Calu3 (cell line): ENCODE data around the gene FRAS1. TPM values are rescaled to one million over a fixed set of nuclear protein-coding genes. Genes with fewer than 3 reads are reported as not detected.
A peak's percentile ranks its signal among the peaks of the same experiment; 100 is the strongest.
"Not testable (repeated sequence)": the region's sequence is repeated elsewhere in the genome, so short reads cannot be mapped to it uniquely, and the experiment has no call there.

ENCODE experiments used
- BruUV-seq: library from RNA; stranded (reverse); fragments of 400-500 nt; replicated peaks from 2 replicates; lab custom pipeline; 2021; lab: Mats Ljungman, UMichigan
- CTCF ChIA-PET: fragments of 300-600 bp; sonication (Branson Sonifier 250); formaldehyde crosslinking; loops from one replicate; lab custom pipeline; 2022; ENCODE audit warnings: antibody characterized with exemption; lab: Charles Lee
- DNase-seq: peaks from one replicate; pipeline ENCODE4 v3.0.0; 2022
- H3K27ac Mint-ChIP-seq: one replicate; pipeline ENCODE4 v1.8.0; 2022; ENCODE audit warnings: mixed read lengths; ENCODE audit not compliant: unreplicated experiment
- H3K27me3 Mint-ChIP-seq: one replicate; pipeline ENCODE4 v1.8.0; 2022; ENCODE audit warnings: mixed read lengths; ENCODE audit not compliant: unreplicated experiment
- H3K36me3 Mint-ChIP-seq: one replicate; pipeline ENCODE4 v1.8.0; 2022; ENCODE audit warnings: mild to moderate bottlenecking, moderate library complexity, mixed read lengths; ENCODE audit not compliant: insufficient read depth, unreplicated experiment
- H3K4me1 Mint-ChIP-seq: one replicate; pipeline ENCODE4 v1.8.0; 2022; ENCODE audit warnings: mild to moderate bottlenecking, low read depth, mixed read lengths; ENCODE audit not compliant: unreplicated experiment
- H3K4me3 Mint-ChIP-seq: one replicate; pipeline ENCODE4 v1.8.0; 2022; ENCODE audit warnings: mild to moderate bottlenecking, low read depth, moderate library complexity, mixed read lengths; ENCODE audit not compliant: unreplicated experiment
- H3K9me3 Mint-ChIP-seq: one replicate; pipeline ENCODE4 v1.8.0; 2022; ENCODE audit warnings: low read depth, mixed read lengths; ENCODE audit not compliant: unreplicated experiment
- CTCF ChIP-seq: fragments of 200-600 bp; IDR thresholded peaks from one replicate; pipeline ENCODE4 v1.8.0; 2022; ENCODE audit warnings: antibody characterized with exemption; ENCODE audit not compliant: unreplicated experiment
- intact Hi-C: fragments of 100-400 bp; cut with micrococcal nuclease; formaldehyde crosslinking; loops from one replicate; pipeline ENCODE4 v1.10.0; 2022; ENCODE audit not compliant: unreplicated experiment
- total RNA-seq: library from RNA; stranded (reverse); gene quantifications from 2 replicates; pipeline ENCODE4 v1.2.3, GENCODE V29; 2022

FRAS1 gene
- total RNA-seq, 1 experiment from 2014 or later, result 29.4 TPM

GRCh38 chr4:78296261-78296660, 239.1 kb downstream of the FRAS1 start:
- TF ChIP-seq CTCF, result no peak
- no peaks in the 10 kb centered on the region for H3K27me3 Mint-ChIP-seq
- no TSS peak for BruUV-seq
- H3K4me3 Mint-ChIP-seq, result no peak overlapping the region
- intact Hi-C loops, result loop anchor here (10.0 kb wide), 1 partner anchor 131 kb away; no protein-coding TSS in a partner anchor
- H3K27ac Mint-ChIP-seq, result no peak overlapping the region
- DNase-seq, result no peak
- no peaks in the 10 kb centered on the region for H3K9me3 Mint-ChIP-seq
- CTCF ChIA-PET, result no interaction called here
- no peaks in the 10 kb centered on the region for H3K36me3 Mint-ChIP-seq
- H3K4me1 Mint-ChIP-seq, result peaks cover 47% of the 10 kb centered on the region

GRCh38 chr4:78297116-78297800, 240.1 kb downstream of the FRAS1 start:
- Mint-ChIP-seq H3K4me1 (peaks cover 47% of the 10 kb centered on the region), H3K4me3 (no peak overlapping the region), H3K27ac (no peak overlapping the region), H3K27me3 (no peaks in the 10 kb centered on the region), H3K9me3 (no peaks in the 10 kb centered on the region), H3K36me3 (no peaks in the 10 kb centered on the region)
- TF ChIP-seq CTCF, result no peak
- DNase-seq, result no peak
- BruUV-seq, result no TSS peak
- intact Hi-C loops, result loop anchor here (10.0 kb wide), 1 partner anchor 132 kb away; no protein-coding TSS in a partner anchor
- CTCF ChIA-PET, result no interaction called here

- no peak for TF ChIP-seq CTCF
- no peaks in the 10 kb centered on the region for H3K36me3 Mint-ChIP-seq
- no peaks in the 10 kb centered on the region for H3K9me3 Mint-ChIP-seq
- H3K4me3 Mint-ChIP-seq, result no peak overlapping the region
- intact Hi-C loops, result loop anchor here (10.0 kb wide), 1 partner anchor 134 kb away; no protein-coding TSS in a partner anchor
- peaks cover 35% of the 10 kb centered on the region for H3K4me1 Mint-ChIP-seq
- BruUV-seq, result no TSS peak
- DNase-seq, result no peak
- H3K27me3 Mint-ChIP-seq, result no peaks in the 10 kb centered on the region
- H3K27ac Mint-ChIP-seq, result no peak overlapping the region
- CTCF ChIA-PET, result no interaction called here
These were observed 241.5 kb downstream of the FRAS1 start for GRCh38 chr4:78298618-78299017.

GRCh38 chr4:78299565-78299972, 242.4 kb downstream of the FRAS1 start:
- intact Hi-C loops, result loop anchor here (10.0 kb wide), 1 partner anchor 135 kb away; no protein-coding TSS in a partner anchor
- BruUV-seq, result no TSS peak
- TF ChIP-seq CTCF, result no peak
- Mint-ChIP-seq H3K27ac (no peak overlapping the region), H3K4me3 (no peak overlapping the region), H3K36me3 (no peaks in the 10 kb centered on the region), H3K9me3 (no peaks in the 10 kb centered on the region), H3K4me1 (peaks cover 27% of the 10 kb centered on the region), H3K27me3 (no peaks in the 10 kb centered on the region)
- CTCF ChIA-PET, result interaction anchor here (0.8 kb wide), 1 partner anchor 240 kb away, joined by 3 read pairs; no protein-coding TSS in a partner anchor
- DNase-seq, result no peak

GRCh38 chr4:78307263-78307662, 250.1 kb downstream of the FRAS1 start:
- peak; percentile 9 for DNase-seq
- Mint-ChIP-seq H3K4me3 (peak overlapping the region; percentile 60), H3K4me1 (peaks cover 28% of the 10 kb centered on the region), H3K36me3 (peaks cover 11% of the 10 kb centered on the region)
- intact Hi-C loops, BruUV-seq, H3K9me3 Mint-ChIP-seq, H3K27me3 Mint-ChIP-seq, H3K27ac Mint-ChIP-seq: not testable (repeated sequence)
- CTCF ChIA-PET, result interaction anchor here (0.7 kb wide), 1 partner anchor 313 kb away, joined by 3 read pairs; no protein-coding TSS in a partner anchor
